ENCODE data around the gene ENTHD1.

The ENTHD1 gene

DNA sequence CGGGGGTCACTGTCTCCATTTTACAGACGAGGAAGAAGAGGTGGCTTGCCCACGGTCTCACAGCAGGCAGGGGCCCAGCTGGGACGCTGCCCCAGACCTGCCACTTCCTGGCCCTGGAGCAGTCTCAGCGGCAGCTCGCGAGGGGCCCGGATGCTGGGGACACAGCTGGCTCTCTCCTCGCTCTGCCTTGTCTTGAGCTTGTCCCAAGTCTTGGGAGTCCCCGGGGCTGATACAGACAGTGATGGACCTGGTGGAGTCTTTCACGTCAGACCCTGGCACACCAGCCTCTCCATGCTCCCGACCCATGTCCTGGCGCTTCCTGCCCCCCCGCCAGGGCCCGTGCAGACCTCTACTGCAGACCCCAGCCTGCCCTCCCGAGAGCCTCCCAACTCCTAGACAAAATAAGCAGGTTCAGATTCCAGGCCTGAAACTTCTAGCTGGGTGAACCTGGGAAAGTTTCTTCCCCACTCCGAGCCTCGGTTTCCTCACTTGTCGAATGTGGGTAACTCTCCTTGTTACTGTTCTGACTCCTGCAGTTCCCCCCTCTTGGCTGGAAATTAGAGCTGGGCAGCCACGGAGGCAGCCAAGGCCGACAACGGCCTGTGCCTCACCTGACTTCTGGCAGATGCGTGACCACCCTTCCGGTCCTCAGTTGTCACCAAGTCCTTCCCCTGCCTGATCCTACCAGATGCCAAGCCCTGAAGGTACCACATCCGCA is 177.6 kb downstream of the ENTHD1 start:
- DNase-seq (ENCODE audit: extremely low spot score): no peak
- TF ChIP-seq LEF1 (IDR thresholded peaks at IDR 0.05; ENCODE audit: borderline replicate concordance) (no peak), SP1 (IDR thresholded peaks at IDR 0.05) (no peak), ELF4 (IDR thresholded peaks at IDR 0.05) (no peak), NFRKB (IDR thresholded peaks at IDR 0.05) (no peak), ARNT (IDR thresholded peaks at IDR 0.05) (no peak), FOXM1 (IDR thresholded peaks at IDR 0.05; ENCODE audit: borderline replicate concordance) (no peak), ZNF384 (IDR thresholded peaks at IDR 0.05) (no peak), TARDBP (IDR thresholded peaks at IDR 0.05) (no peak), FOXA1 (IDR thresholded peaks at IDR 0.05) (no peak), BHLHE40 (IDR thresholded peaks at IDR 0.05; ENCODE audit: borderline replicate concordance) (no peak), FOXK2 (IDR thresholded peaks at IDR 0.05) (no peak), HDGF (IDR thresholded peaks at IDR 0.05; ENCODE audit: borderline replicate concordance) (no peak)
- CTCF ChIA-PET: no interaction called here
- POLR2A ChIA-PET: no interaction called here

DNA sequence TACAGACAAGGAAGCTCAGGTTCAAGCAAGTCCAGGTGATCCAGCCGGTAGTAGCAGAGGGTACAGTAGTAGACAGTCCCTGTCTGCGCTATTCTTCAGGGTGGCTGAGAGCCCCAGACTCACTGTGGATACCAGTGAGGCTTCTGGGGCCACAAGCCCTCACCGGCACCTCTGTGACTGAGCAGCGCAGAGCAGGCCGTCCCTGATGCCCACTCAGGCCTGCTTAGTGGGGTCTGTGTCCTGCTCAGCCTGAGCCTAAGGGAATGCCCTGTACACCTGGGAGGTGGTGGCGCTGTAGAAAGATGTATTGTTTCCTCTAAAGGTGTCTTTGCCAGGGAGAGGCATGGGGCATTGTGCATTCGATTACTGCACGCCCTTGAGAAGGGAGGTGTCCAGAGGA is 179.2 kb downstream of the ENTHD1 start:
- ChIA-PET CTCF (interaction anchor here (0.6 kb wide), 1 partner anchor 26 kb away, joined by 3 read pairs; no protein-coding TSS in a partner anchor), POLR2A (no interaction called here)

DNA sequence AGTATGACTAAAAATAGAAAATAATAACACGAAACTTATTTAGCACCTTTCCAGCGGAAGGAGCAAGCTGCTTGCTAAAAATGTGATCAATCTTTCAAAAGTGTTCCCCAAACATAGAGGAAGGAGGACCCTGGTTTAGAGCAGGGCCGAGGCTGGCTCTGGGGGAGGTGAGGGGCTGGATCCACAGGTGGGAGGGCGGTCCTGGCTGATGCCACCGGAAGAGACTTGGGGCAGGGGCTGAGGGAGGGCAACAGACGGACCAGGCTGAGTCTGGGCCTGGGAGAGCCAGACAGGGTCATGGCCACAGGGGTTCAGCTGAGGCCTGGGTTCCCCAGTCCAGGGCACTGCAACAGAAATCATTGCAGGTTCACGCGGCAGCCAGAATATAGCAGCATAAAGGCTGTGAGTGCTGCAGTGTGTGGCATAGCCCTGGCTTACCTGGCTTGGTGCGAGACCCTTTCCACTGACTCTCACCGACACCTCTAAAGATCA is 179.7 kb downstream of the ENTHD1 start:
- TF ChIP-seq LEF1 (IDR thresholded peaks at IDR 0.05; ENCODE audit: borderline replicate concordance) (no peak), ARNT (IDR thresholded peaks at IDR 0.05) (no peak), HDGF (IDR thresholded peaks at IDR 0.05; ENCODE audit: borderline replicate concordance) (no peak), BHLHE40 (IDR thresholded peaks at IDR 0.05; ENCODE audit: borderline replicate concordance) (no peak), NFRKB (IDR thresholded peaks at IDR 0.05) (no peak), FOXM1 (IDR thresholded peaks at IDR 0.05; ENCODE audit: borderline replicate concordance) (no peak), PKNOX1 (IDR thresholded peaks at IDR 0.05) (no peak), TARDBP (IDR thresholded peaks at IDR 0.05) (no peak), SUZ12 (IDR thresholded peaks at IDR 0.05) (no peak), CTBP1 (IDR thresholded peaks at IDR 0.05; ENCODE audit: borderline replicate concordance) (no peak), ZNF384 (IDR thresholded peaks at IDR 0.05) (no peak)
- ChIA-PET POLR2A (no interaction called here), CTCF (interaction anchor here (0.6 kb wide), 1 partner anchor 26 kb away, joined by 3 read pairs; no protein-coding TSS in a partner anchor)
- DNase-seq (ENCODE audit: extremely low spot score): no peak

More for the DNA sequence above, 179.2 kb downstream of the ENTHD1 start:
- TF ChIP-seq L3MBTL2 (conservative IDR thresholded peaks at IDR 0.05) (no peak), PKNOX1 (IDR thresholded peaks at IDR 0.05) (no peak), ELF4 (IDR thresholded peaks at IDR 0.05) (no peak), CTBP1 (IDR thresholded peaks at IDR 0.05; ENCODE audit: borderline replicate concordance) (no peak), ARNT (IDR thresholded peaks at IDR 0.05) (no peak), FOXA1 (IDR thresholded peaks at IDR 0.05) (no peak), TARDBP (IDR thresholded peaks at IDR 0.05) (no peak), SUZ12 (IDR thresholded peaks at IDR 0.05) (no peak), SP1 (IDR thresholded peaks at IDR 0.05) (no peak), FOXK2 (IDR thresholded peaks at IDR 0.05) (no peak), LEF1 (IDR thresholded peaks at IDR 0.05; ENCODE audit: borderline replicate concordance) (no peak), BHLHE40 (IDR thresholded peaks at IDR 0.05; ENCODE audit: borderline replicate concordance) (no peak), HDGF (IDR thresholded peaks at IDR 0.05; ENCODE audit: borderline replicate concordance) (no peak), NFRKB (IDR thresholded peaks at IDR 0.05) (no peak), FOXM1 (IDR thresholded peaks at IDR 0.05; ENCODE audit: borderline replicate concordance) (no peak), ZNF384 (IDR thresholded peaks at IDR 0.05) (no peak)
- no peak for DNase-seq (ENCODE audit: extremely low spot score)

- ChIA-PET CTCF (no interaction called here), POLR2A (no interaction called here)
- TF ChIP-seq ARNT (IDR thresholded peaks at IDR 0.05) (no peak), FOXM1 (IDR thresholded peaks at IDR 0.05; ENCODE audit: borderline replicate concordance) (no peak), PKNOX1 (IDR thresholded peaks at IDR 0.05) (no peak), CTBP1 (IDR thresholded peaks at IDR 0.05; ENCODE audit: borderline replicate concordance) (no peak), BHLHE40 (IDR thresholded peaks at IDR 0.05; ENCODE audit: borderline replicate concordance) (no peak), SP1 (IDR thresholded peaks at IDR 0.05) (no peak), TARDBP (IDR thresholded peaks at IDR 0.05) (no peak), ZNF384 (IDR thresholded peaks at IDR 0.05) (no peak), L3MBTL2 (conservative IDR thresholded peaks at IDR 0.05) (no peak), LEF1 (IDR thresholded peaks at IDR 0.05; ENCODE audit: borderline replicate concordance) (no peak)
- DNase-seq (ENCODE audit: extremely low spot score): no peak
Measured at GRCh38 chr22:39712751-39713525, 180.6 kb downstream of the ENTHD1 start.

GRCh38 chr22:39712081-39712480 is 181.5 kb downstream of the ENTHD1 start:
- no peak for TF ChIP-seq ELF4 (IDR thresholded peaks at IDR 0.05)
- no peak for TF ChIP-seq PKNOX1 (IDR thresholded peaks at IDR 0.05)
- TF ChIP-seq ZNF384 (IDR thresholded peaks at IDR 0.05): no peak
- TF ChIP-seq NFRKB (IDR thresholded peaks at IDR 0.05): no peak
- TF ChIP-seq FOXM1 (IDR thresholded peaks at IDR 0.05; ENCODE audit: borderline replicate concordance): no peak
- DNase-seq (ENCODE audit: extremely low spot score): no peak
- CTCF ChIA-PET: no interaction called here
- POLR2A ChIA-PET: no interaction called here

Data from HEK293T (cell line).